GM04503 (cell line): Measurements from ENCODE around the gene ATP6V1G2.

Source experiments
- DNase-seq: peaks from one replicate; pipeline ENCODE4 v3.0.0-alpha.2; 2012; ENCODE audit warnings: low read depth

ATP6V1G2 gene

DNA sequence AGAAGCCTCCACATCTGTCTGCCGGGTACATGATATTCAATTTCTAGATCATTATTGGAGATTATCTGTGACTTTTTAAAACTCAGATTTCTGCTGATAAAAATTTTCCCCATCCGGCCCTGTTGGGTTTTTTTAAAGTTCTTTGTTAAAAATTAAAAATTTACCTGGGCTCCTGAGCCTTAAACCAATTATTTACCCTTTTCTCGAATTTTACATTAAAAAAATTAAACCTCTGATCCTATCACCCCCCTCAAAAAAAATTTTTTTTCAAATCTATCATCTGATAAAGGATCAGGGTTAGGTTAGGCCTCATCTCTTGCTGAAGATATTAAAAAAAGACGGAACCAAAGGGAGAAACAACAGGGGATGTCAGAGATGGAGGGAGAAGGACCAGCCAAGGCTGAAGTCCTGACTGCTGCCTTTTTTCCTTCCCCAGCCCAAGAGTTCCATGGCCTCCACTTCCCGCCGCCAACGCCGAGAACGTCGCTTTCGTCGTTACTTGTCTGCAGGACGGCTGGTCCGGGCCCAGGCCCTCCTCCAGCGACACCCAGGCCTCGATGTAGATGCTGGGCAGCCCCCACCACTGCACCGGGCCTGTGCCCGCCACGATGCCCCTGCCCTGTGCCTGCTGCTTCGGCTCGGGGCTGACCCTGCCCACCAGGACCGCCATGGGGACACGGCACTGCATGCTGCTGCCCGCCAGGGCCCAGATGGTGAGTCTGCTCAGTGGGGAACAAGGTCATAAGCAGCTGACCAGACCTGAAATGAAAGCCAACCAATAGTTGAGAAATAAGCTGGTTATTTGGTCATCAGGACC, 1.5 kb upstream of the ATP6V1G2 start:
- no peak for DNase-seq

DNA sequence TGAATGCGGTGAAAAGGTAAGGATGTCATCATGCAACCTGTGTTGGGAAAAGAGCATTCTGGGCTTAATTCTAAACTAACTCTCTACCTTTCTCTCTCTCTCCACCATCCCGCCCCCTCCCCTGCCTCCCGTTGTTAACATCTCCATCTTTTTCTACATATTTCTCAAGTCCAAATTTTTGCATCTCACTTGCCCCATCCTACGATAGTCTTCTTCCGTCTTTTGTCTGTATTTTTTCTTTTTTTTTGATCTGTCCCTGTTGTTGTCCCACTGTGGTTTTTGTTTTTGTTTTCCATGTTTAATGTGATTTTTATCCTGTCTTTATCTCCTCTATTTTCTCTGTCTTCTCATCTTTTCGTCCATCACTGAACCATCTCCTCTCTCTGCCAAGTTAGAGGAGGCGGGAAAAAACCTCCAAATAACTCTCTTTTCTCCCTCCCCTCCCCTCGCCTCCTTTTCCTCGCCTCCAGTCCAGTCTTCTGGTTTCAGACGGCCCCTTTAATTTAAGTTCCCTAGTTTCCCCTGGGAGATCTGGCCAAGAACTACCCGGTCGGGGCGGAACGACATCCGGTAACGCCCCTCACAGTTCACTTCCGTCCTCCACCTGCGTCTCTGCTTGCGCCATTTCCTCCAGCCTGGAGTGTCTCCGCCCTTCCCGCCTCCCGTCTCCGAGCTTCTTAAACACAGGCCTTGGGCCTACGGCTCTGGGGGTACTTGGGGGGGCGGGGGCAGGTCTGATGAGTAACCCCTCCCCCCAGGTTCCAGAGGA, 734 bp upstream of the ATP6V1G2 start, which contains the start of gene NFKBIL1:
Gene NFKBIL1 (plus strand): TSS at position 651 of the 769 bp plus-strand sequence. CDS start 87 bp downstream, at position 738.
- peak; percentile 90 for DNase-seq

DNA sequence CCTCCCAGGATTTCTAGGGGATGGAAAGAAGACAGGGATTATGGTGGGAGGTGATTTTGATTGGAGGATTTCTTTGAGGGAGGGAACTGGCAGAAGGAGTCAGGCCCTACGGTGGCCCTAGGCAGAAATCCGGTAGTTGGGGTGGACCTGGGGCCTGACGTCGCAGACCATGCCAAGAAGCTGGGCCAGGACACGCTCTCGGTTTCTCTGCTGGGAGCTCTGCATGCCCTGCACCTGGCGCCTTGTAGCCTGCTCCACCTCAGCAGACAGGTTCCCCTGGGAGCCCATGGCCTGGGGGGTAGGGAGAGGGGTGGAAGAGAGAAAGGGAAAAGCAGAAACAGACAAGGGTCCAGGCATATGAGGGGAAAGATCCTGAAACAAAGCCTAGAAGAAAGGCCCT, 1.1 kb downstream of the ATP6V1G2 start:
- no peak for DNase-seq

DNA sequence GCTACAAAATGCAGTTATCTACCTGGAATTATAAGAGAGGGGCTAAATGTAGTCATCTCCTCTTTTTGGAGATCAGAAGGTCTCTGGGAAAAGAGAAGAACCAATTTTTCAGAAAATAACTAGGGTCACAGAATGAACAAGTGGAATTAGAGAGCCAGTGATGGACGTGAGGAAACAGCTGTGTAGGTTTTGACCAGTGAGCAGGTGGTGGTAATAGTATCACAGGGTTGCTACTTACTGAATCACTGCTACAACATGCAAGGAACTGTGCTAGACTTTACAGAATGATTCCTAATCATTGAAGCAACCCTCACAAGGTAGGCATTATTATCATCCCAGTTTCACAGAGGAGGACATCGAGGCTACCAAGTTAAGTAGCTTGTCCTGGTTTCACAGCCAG, 1.7 kb downstream of the ATP6V1G2 start:
- DNase-seq = no peak

DNA sequence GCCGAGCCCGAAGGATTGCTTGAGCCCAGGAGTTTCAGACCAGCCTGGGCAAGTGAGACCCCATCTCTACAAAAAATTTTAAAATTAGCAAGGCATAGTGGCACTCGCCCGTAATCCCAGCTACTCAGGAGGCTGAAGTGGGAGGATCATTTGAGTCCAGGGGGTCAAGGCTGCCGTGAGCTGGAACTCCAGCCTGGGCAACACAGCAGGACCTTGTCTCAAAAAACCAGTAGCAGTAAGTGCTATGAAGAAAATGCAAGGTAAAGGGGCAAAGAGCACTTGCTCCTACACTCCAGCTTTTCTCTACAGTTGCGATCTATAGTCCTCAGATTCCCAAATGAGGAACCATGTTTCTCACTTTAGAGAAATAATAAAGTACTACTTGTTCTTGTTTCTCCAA, 2.8 kb downstream of the ATP6V1G2 start:
- no peak for DNase-seq

DNA sequence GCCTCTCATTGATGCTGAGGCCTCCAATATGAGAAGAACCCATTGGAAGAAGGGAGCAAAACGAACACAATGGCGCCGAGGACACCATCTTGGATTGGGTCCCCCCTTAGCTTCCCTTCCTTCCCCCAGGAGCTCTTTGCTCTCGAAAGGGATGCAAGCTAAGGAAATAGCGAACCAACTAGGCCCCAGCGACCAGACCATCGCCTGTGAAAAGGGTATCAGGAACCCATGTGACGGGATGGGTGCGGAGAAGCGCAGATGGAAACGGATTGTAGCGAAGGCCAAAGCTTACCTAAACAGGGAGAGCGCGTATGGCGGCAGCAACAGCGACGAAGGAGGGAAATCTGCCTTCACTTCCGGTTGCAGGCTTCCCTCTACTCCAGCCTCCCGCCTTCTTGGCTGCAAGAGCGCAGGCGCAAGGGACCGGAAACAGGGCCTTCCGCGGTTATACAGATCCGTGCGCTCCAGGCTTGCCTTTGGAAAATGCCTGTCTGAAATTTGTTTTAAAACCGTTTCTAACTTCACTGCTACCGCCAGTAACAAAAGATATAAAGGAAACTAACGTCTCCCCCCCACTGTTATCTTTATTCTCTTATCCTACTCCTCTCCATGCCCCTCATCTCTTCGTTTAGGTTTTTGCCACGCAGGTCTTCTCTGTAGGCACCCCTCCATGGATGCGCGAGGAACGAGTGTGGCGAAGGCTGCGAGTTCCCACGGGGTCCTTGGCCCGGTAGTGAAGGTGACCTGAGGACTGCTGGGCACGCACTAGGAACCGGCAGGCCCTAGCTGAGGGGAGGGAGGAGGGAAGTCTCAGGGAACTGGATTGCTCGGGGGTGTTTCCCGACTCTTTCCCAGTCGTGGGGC, 4.5 kb downstream of the ATP6V1G2 start, which contains the start of gene DDX39B:
Gene DDX39B (minus strand): TSS at position 346 of the 864 bp plus-strand sequence. CDS start 1,471 bp downstream, outside the sequence.
- DNase-seq = peak; percentile 82

DNA sequence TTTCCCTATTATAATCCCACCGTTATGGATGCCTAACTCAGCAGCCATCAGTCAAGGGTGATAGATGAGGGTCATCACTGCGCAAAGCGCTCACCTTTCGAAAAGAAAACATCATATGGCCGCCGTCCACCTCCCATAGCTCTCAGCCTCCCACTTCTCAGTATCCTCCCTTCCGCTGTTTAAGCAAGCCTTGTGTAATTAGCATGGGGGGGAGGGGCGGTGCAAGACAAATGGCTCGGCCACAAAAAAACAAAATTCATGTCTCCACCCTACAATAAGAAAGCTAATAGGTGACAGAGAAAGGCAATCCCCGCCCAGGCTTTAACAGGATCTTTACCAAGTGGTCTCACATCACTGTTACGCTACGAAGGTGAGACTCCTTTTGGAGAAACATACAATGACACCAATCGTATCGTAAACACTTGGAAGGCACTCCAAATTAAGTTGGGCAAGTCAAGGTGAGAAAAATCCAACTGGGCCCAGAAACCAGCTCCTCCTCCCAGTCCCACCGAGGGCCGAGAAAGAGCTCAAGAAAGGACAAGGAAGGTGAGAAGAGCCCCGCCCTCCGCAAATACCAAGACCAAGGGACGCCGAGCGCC, 5.2 kb downstream of the ATP6V1G2 start:
- DNase-seq = no peak

DNA sequence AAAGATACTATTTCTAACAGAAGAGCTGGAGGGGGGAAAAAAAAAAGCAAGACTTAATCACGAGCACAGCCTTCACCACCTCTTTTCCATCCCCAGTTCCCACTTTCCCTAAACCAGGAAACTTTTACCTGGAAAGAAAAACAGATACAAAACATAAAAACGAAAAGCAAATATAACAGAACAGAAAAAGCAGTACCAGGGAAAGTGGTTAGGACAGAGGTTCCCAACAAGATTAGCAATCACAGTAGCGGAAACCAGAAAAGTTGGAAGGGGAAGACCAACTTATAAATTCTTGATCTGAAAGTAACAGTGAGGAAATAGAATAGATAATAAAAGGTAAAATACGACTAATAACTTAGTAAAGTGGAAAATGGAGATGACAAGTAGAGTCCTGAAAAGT, 5.8 kb downstream of the ATP6V1G2 start:
- no peak for DNase-seq

DNA sequence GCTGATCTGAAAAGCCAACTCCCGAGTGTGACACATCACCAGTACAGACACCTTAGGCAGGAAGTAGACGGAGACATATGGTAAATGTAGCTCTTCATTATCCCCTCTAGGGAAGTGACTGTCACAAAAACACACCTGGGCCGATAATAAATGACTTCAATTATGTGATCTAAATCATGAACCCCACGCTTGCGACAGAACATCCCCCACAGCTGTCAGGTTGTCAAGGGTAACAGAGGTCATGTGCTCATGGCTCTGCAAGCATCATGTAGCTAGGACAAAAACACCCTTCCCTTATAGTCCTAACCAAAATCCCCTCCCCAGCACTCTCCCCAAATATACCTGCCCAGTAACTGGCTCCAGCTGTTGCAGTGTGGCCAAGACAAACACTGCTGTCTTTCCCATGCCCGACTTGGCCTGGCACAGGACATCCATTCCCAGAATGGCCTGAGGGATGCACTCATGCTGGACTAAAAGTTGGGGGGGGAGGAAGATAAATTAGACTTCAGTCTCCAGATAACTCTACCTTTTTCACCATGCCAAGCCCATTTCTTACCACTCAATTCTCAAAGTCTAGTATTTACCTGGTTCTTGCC, 7.5 kb downstream of the ATP6V1G2 start:
- DNase-seq = no peak

DNA sequence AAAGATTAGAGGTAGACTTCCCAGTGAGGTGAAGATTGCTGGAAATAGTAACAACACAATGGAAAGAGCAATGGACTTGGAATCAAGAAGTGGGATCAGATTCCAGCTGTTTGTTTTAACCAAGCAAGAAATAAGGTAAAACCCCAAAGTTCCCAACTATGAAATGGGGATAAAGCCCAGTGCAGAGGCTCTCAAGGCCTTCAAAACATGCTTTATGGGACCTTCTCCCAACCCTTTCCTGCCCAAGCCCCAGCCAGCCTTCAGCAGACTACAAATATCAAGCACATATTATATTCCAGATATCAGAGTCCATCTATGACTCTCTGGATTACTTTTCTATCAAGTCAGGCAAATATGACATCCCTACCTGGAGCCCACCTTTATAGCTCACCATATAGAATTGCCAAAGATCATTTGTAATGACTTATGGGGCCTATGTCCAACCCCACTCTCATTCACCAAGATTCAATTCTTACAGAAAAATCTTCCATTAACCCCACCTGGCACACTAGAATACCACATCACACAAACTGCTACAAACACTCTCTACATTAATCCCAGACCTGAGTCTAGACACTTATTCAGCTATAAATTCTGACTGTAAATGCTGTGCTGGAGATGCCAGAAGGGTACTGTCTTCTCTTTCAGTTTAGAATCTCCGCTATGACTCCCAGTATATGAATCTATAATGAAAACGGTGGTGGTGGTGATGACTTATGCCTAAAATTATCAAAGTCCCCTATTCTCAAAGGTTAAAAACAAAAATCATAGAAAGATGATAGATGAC, 10.7 kb downstream of the ATP6V1G2 start:
- no peak for DNase-seq

DNA sequence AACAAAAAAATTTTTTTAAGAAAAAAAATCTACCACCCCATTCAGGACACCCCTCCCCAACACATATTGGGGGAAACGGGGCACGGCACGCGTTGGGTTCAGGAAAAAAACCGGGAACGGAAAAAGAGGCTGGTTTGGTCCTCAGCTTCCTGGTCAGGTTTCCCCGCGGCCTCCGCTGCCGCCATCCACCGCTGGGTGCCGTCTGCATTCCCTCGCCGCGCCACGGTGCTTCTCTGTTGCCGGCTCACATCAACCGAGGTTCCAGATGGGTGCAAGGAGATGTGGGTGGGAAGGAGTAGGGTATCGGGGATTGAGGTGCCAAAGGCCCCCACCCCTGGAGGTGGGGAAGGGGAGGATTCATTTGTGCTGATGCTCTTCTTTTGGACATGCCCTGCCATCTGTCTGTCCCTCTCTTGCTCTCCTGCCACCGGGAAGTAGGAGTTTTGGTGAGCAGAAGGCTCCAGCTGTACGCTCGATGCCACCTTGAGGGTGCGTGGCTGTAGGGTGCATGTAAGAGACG, 11.8 kb downstream of the ATP6V1G2 start:
- DNase-seq = no peak

DNA sequence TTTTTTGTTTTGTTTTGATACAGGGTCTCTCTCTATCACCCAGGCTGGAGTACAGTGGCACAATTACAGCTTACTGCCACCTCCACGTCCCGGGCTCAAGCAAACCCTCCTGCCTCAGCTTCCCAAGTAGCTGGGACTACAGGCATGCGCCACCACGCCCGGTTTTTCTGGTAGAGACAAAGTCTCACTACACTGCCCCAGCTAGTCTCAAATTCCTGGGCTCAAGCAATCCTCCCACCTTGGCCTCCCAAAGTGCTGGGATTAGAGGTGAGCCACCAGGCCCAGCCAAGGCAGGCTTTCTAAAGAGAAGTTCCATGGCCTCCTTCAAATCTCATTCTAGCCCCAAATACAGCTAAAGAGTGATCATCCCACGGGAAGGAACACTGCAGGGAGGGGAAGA, 12.4 kb downstream of the ATP6V1G2 start:
- DNase-seq = no peak

DNA sequence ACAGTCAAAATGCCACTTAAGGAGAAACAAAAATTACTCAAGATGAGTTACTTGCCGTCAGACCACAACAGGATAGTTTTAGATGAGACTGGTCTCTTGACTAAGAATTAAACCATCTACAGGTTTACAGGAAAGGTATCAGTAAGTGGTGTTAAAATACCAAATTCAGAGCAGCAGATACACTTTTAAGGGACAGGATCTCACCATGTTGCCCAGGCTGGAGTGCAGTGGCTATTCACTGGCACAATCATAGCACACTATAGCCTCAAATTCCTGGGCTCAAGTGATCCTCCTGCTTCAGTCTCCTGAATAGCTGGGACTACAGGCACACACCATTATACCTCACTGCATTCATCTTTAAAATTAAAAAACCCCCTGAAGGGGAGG, 13.0 kb downstream of the ATP6V1G2 start:
- DNase-seq = no peak

DNA sequence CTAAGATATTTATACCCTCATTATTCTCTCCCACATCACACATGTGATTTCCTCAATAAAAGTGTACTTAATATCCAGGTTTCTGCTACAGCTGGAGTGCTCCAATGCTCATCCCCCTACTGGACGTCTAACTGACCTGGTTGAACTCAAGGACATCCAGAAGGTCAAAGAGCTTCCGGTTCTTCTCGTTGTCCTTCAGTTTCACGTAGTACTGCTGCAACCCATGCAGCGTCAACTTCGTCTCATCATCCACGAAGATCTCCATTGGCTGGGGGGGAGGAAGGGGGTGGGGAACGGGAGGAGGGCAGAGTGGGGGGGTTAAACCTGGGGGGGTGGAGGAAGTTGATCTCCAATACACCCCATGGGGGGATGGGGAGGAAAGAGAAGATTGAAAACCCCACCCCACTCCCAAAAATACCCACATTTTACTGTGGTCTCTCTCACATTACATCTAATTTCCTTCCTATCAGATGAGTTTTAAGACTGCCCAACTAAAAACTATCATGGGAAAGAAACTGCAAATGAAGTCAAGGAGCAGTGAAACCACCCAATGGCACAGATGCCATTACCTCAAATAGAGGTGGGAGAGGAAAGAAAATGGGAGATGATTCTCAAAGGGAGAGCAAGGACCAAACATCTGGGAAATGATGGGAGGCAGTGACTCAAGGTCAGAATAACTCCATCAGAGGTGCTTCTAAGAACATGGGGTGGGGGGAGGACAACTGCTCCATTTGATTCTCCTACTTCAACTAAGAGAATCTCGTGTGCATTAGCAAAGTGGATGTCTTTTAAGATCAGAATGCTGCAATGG, 13.6 kb downstream of the ATP6V1G2 start:
- DNase-seq = no peak

DNA sequence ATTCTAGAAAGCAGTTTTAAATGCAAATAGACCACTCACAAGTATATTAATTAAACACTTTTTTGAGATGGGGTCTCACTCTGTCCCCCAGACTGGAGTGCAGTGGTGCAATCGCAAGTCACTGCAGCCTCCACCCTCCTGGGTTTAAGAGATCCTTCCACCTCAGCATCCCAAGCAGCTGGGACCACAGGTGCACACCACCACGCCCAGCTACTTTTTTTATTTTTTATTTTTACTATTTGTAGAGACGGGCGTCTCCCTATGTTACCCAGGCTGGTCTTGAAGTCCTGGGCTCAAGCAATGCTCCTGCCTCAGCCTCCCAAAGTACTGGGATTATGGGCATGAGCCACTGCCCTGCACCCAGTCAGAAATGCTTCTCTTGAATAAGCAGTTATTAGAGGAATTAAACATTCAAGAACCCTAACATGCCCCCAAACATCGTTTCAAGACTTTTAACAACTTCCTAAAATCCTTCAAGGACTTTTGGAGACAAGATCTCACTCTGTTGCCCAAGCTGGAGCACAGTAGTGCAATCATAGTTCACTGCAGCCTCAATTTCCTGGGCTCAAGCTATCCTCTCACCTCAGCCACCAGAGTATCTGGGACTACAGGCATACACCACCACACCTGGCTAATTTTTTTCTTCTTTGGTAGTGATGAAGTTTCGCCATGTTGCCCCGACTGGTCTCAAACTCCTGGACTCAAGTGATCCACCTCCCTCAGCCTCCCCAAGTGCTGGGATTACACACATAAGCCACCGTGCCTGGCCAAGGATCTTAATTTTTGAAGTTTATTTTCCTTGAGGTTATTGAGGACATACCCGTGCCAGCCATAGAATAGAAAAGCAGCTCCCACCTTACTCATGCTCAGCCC, 14.4 kb downstream of the ATP6V1G2 start:
- DNase-seq = no peak

DNA sequence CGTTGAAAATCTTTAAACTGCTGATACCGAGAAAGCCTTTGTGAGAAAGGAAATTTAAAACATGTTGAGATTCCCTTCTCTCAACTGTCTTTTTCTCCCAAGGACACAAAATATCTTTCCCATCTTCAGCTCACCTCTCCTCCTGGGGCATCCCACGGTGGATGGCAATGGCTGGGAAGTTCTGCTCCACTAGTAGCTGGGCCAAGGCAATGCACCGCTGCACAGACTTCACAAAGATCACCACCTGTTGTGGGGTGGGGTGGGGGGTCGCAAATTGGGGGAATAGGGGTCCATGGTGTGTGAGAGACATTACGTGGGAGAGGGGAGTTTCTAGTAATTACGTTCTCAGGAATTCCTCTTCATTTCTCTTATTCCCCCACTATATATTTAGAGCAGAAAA, 15.2 kb downstream of the ATP6V1G2 start:
- DNase-seq = no peak

DNA sequence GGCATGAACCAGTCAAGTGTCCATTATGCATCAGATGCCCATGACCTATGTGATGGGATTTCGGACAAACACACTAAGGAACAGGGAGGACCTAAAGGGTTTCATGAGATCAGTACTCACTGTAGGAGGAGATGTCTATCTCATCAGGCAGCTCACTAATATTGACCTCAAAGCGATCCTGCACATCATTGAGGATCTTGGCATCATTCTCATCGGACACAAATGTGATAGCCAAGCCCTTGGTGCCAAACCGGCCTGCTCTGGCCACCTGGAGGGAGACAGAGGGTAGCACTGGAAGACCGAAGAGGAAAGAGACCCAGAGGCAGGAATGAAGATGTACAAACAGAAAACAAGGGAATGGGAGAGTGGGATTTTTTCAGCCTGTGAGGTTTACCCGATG, 15.7 kb downstream of the ATP6V1G2 start:
- DNase-seq = no peak

DNA sequence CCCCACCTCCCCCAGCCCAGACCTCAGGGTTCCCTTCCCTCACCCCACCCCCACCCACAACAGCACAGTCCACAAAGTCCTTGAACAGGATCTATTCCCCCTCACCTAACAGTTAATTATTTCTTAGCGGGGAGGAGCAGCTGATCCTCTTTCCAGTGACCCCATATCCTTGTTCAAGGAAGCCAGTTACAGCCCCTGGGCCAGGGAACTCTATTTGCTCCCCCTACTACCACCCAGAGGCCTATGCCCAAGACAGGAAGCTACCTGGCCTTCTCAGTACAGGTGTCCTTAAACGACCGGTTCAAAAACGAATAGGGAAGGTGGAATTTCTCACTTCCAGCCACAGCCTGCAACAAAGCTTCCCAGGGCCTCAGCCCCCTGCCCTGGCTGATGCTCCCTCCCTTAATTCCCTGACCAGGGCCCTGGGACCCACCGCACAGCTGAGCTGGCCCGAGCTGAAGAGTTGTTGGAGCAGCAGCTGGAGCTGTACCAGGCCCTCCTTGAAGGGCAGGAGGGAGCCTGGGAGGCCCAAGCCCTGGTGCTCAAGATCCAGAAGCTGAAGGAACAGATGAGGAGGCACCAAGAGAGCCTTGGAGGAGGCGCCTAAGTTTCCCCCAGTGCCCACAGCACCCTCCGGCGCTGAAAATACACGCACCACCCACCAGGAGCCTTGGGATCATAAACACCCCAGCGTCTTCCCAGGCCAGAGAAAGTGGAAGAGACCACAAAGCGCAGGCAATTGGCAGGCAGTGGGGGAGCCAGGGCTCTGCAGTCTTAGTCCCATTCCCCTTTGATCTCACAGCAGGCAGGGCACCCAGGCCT, 16.9 kb downstream of the ATP6V1G2 start:
- DNase-seq = no peak
